Gastroesophageal sphincter (tissue), 3 donors: ENCODE data around the gene LIMA1.

Experiments
- CTCF ChIP-seq, 4 experiments: fragments of 200-600 bp in 2 of 4; fragments of 450-650 bp in 2 of 4; sonication (generic) in 1 of 4; IDR thresholded peaks; one replicate each; pipeline ENCODE4 v1.5.1; 2017 to 2019; ENCODE audit warnings: antibody characterized with exemption in 4 of 4, mild to moderate bottlenecking in 2 of 4, moderate library complexity in 2 of 4
- EP300 ChIP-seq: sonication (generic); formaldehyde crosslinking; IDR thresholded peaks from one replicate; pipeline ENCODE4 v1.6.1; 2017; ENCODE audit warnings: antibody characterized with exemption, mild to moderate bottlenecking
- POLR2A ChIP-seq, 2 donors: fragments of 450-650 bp; IDR thresholded peaks; one replicate each; pipeline ENCODE4 v1.6.1; 2017; ENCODE audit warnings: antibody characterized with exemption in 2 of 2, mild to moderate bottlenecking in 2 of 2, moderate library complexity in 1 of 2
- POLR2AphosphoS5 ChIP-seq: sonication (generic); formaldehyde crosslinking; IDR thresholded peaks from one replicate; pipeline ENCODE4 v1.6.1; 2017; ENCODE audit warnings: antibody characterized with exemption

DNA sequence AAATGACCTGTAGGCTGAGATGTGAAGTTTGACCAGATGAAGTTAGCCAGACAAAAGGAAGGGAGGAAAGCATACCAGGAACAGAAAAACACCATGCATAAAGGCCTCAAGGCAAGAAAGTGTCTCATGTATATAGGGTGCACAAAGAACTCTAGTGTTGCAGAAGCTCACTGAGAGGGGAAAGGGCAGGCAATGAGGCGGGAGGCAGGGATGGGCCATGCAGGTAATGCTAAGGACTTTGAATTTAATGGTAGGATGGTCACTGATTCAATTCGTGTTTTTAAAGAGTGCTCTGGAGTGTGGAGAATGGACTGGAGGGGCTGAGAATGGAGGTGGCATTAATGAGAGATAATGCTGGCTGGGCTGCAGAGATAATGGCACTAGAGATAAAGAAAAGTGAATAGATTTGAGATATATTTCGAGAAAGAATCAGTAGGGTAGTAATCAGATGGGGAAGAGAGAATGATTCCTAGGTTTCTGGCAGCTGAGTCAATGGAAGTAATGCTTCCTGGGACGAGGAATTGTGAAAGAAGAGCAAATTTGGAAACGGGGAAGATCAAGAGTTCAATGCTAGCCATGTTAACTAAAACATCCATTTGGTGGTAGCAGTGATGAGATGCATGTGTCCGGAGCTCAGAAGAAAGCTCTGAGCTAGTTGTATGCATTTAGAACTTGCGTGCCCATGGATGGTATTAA lies 43.1 kb downstream of the LIMA1 start:
- TF ChIP-seq POLR2AphosphoS5 (no peak), CTCF (IDR thresholded peaks at IDR 0.05) (no peak), POLR2A (IDR thresholded peaks at IDR 0.05) (no peak), EP300 (no peak)
